ENCODE measurements around the gene RGPD4.
"Not testable (repeated sequence)": the region's sequence is repeated elsewhere in the genome, so short reads cannot be mapped to it uniquely, and the experiment has no call there.

Gene RGPD4

DNA sequence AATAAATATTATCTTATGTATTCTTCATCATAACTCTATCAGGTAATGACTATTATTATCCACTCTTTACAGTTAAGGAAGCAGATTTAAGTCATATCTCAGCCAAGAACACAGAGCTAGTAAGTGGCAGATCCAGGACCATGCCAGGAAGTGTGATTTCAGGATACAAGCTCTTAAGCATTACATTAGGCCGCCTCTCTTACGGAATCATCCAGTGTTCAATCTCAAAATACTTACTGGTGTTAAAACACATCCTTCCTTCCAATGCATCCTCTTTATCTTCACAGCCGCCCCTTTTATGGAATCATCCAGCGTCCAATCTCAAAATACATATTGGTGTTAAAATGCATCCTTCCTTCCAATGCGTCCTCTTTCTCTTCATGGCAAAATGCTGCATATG is 14.7 kb upstream of the RGPD4 start:
- TF ChIP-seq CTCF (IDR thresholded peaks at IDR 0.05; ENCODE audit: low read depth, low read length): no peak
- no peak overlapping the region for H3K27ac ChIP-seq
- H3K36me3 ChIP-seq: no peaks in the 10 kb centered on the region
- H3K27me3 ChIP-seq (ENCODE audit: insufficient read depth, low read depth, severe bottlenecking): peaks cover 68% of the 10 kb centered on the region
- no peak for DNase-seq
- H3K9me3 ChIP-seq (ENCODE audit: severe bottlenecking): no peaks in the 10 kb centered on the region
- no peak overlapping the region for H3K4me3 ChIP-seq (ENCODE audit: low read depth, low read length)

DNA sequence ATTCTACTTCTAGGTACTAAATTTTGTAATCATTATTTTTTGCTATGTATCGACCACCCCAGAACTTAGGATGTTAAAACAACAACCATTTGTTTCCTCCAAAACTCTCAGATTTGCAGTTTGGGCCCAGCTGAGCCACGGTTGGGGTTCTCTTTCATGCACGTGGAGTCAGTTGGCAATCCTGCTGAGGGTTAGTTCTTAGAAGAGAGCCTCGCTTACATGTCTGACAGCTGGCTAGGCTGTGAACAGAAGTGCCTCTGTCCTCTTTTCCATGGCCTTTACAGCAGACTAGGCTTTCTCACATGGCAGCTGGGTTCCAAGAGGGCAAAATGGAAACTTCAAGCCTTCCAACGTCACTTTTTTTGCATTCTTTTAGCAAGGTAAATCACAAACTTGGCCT is 9.3 kb upstream of the RGPD4 start:
- Histone ChIP-seq H3K36me3 (no peaks in the 10 kb centered on the region), H3K27ac (no peak overlapping the region), H3K27me3 (ENCODE audit: insufficient read depth, low read depth, severe bottlenecking) (peaks cover 46% of the 10 kb centered on the region), H3K4me3 (ENCODE audit: low read depth, low read length) (no peak overlapping the region), H3K9me3 (ENCODE audit: severe bottlenecking) (no peaks in the 10 kb centered on the region)
- no peak for TF ChIP-seq CTCF (IDR thresholded peaks at IDR 0.05; ENCODE audit: low read depth, low read length)
- no peak for DNase-seq

DNA sequence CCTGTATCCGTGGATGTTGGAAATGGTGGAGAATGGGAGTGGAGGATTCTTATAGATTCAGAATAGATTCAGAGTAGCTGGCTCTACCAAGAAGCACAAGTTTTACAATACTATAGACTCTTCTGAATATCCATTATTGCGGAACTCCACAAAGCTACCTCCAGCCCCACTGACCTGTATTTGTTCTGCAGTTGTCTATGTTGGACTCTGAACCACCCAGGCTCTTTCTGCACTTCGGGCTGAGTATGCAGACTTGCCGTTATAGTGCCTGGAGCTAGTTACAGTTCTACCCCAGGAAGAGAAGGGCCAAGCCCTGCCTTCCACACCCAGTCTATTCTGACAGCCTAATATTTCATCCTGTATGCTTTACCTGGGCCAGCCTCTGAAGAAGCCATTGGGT is 4.4 kb upstream of the RGPD4 start:
- H3K4me3 ChIP-seq (ENCODE audit: low read depth, low read length): no peak overlapping the region
- H3K27ac ChIP-seq: no peak overlapping the region
- H3K27me3 ChIP-seq (ENCODE audit: insufficient read depth, low read depth, severe bottlenecking): peaks cover 22% of the 10 kb centered on the region
- no peaks in the 10 kb centered on the region for H3K36me3 ChIP-seq
- no peaks in the 10 kb centered on the region for H3K9me3 ChIP-seq (ENCODE audit: severe bottlenecking)
- DNase-seq: no peak
- TF ChIP-seq CTCF (IDR thresholded peaks at IDR 0.05; ENCODE audit: low read depth, low read length): no peak

DNA sequence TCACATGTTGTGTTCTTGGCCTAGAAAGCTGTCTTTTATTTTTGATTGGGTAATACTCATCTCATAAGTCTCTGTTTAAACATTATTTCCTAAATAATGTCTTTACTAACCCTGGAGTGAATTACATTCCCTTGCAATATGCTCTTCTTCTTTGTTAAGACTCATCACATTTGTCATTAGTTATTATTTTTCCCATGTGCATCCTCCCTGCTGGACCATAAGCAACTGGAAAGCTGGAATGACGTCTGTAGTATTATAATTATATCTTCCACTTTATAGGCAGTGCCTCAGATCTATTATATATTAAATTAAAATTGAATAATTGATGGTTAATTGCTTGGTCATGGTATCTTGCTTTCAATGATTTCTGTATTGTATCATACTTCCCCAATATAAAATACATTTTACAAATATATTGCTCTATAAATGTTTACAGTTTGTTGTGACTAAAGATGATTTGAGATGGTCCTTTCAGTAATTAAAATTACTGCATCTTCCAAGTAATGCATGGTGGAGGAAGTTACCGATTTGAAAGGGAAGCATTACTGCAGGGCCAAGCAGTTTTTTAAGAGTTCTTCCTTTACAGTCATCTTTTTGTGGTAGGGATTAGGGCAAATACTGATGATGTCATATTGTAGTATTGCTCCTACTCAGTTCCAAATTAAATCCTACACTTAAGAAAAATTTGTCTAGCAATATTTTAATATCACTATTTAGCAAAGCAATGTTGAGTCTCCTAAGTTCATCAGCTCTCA is 2.1 kb upstream of the RGPD4 start:
- no peaks in the 10 kb centered on the region for H3K9me3 ChIP-seq (ENCODE audit: severe bottlenecking)
- H3K36me3 ChIP-seq: no peaks in the 10 kb centered on the region
- no peak overlapping the region for H3K27ac ChIP-seq
- peaks cover 21% of the 10 kb centered on the region for H3K27me3 ChIP-seq (ENCODE audit: insufficient read depth, low read depth, severe bottlenecking)
- DNase-seq: no peak
- TF ChIP-seq CTCF (IDR thresholded peaks at IDR 0.05; ENCODE audit: low read depth, low read length): no peak
- H3K4me3 ChIP-seq (ENCODE audit: low read depth, low read length): no peak overlapping the region

DNA sequence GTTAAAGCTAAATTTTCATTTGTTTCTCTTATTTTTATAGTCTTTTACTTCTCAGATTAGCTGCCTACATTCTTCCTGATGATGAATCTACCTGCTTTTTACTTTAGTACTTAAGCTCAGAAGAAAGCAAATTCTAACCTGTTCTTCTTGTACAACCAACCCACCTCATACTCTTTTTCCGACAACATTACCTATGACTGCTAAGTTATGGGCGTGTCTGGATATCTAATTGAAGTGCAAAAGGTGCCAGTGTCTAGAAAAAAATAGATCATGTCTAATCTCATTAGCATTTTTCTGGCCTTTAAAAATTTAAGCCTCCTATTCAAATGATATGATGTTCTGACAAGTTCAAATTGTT is 1.5 kb upstream of the RGPD4 start:
- H3K27me3 ChIP-seq (ENCODE audit: insufficient read depth, low read depth, severe bottlenecking): peaks cover 18% of the 10 kb centered on the region
- no peak for DNase-seq
- H3K4me3 ChIP-seq (ENCODE audit: low read depth, low read length): no peak overlapping the region
- no peaks in the 10 kb centered on the region for H3K36me3 ChIP-seq
- no peak overlapping the region for H3K27ac ChIP-seq
- no peaks in the 10 kb centered on the region for H3K9me3 ChIP-seq (ENCODE audit: severe bottlenecking)
- no peak for TF ChIP-seq CTCF (IDR thresholded peaks at IDR 0.05; ENCODE audit: low read depth, low read length)

GRCh38 chr2:107829514-107829913 is 2.8 kb downstream of the RGPD4 start:
- H3K27ac ChIP-seq; H3K27me3 ChIP-seq (ENCODE audit: insufficient read depth, low read depth, severe bottlenecking); H3K36me3 ChIP-seq; H3K4me3 ChIP-seq (ENCODE audit: low read depth, low read length); DNase-seq; H3K9me3 ChIP-seq (ENCODE audit: severe bottlenecking): not testable (repeated sequence)

DNA sequence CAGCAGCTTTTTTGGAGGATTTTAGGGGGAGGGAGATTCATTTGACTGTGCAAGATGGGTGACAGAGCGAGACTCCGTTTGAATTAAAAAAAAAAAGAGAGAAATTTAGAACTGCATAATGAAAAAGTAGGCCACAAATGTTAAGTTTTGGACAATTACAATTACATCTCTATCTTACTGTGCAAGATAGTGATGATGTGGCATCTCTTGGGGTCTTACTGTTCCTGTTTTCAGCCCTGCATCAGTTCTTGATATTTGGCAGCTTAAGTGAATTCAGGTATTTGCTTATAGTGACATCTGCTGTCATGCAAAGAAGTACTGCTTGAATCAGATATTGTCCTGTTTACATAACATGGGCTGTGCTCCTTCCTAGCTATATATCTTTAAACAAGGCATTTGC is 6.5 kb downstream of the RGPD4 start:
- H3K27ac ChIP-seq; H3K4me3 ChIP-seq (ENCODE audit: low read depth, low read length); DNase-seq; H3K9me3 ChIP-seq (ENCODE audit: severe bottlenecking); H3K36me3 ChIP-seq; H3K27me3 ChIP-seq (ENCODE audit: insufficient read depth, low read depth, severe bottlenecking): not testable (repeated sequence)

DNA sequence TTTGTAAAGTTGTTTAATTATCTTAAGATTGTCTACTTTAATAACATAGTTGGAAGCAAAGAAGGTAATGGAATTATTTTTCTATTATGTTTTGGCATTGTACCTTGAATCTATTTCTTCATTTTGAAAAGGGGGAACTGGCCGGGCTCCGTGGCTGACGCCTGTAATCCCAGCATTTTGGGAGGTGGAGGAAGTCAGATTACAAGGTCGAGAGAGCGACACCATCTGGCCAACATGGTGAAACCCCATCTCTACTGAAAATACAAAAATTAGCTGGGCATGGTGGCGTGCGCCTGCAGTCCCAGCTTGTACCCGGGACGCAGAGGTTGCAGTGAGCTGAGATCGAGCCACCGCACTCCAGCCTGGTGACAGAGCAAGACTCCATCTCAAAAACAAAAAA is 6.9 kb downstream of the RGPD4 start:
- not testable (repeated sequence) for H3K27ac ChIP-seq; H3K27me3 ChIP-seq (ENCODE audit: insufficient read depth, low read depth, severe bottlenecking); H3K4me3 ChIP-seq (ENCODE audit: low read depth, low read length); DNase-seq; H3K36me3 ChIP-seq; H3K9me3 ChIP-seq (ENCODE audit: severe bottlenecking)

- H3K4me3 ChIP-seq (ENCODE audit: low read depth, low read length); H3K27ac ChIP-seq; H3K36me3 ChIP-seq; H3K9me3 ChIP-seq (ENCODE audit: severe bottlenecking); H3K27me3 ChIP-seq (ENCODE audit: insufficient read depth, low read depth, severe bottlenecking); DNase-seq: not testable (repeated sequence)
Measured at GRCh38 chr2:107916121-107916520, 89.4 kb downstream of the RGPD4 start.

All from WERI-Rb-1 (cell line).